ENCODE results near the gene PITHD1.

The PITHD1 gene

DNA sequence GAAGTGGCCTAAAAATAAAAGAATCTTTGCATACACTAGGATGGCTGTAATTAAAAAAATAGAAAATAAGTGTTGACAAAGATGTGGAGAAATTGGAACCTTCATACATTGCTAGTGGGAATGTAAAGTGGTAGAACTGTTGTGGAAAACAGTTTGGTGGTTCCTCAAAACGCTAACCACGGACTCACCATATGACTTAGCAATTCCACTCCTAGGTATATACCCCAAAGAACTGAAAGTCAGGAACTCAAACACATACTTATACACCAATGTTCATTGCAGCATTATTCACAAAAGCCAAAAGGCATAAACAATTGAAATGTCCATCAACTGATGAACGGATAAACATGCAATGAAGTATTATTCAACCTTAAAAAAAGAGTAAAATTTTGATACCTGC is 57.8 kb downstream of the PITHD1 start:
- TF ChIP-seq, protein P1, sequence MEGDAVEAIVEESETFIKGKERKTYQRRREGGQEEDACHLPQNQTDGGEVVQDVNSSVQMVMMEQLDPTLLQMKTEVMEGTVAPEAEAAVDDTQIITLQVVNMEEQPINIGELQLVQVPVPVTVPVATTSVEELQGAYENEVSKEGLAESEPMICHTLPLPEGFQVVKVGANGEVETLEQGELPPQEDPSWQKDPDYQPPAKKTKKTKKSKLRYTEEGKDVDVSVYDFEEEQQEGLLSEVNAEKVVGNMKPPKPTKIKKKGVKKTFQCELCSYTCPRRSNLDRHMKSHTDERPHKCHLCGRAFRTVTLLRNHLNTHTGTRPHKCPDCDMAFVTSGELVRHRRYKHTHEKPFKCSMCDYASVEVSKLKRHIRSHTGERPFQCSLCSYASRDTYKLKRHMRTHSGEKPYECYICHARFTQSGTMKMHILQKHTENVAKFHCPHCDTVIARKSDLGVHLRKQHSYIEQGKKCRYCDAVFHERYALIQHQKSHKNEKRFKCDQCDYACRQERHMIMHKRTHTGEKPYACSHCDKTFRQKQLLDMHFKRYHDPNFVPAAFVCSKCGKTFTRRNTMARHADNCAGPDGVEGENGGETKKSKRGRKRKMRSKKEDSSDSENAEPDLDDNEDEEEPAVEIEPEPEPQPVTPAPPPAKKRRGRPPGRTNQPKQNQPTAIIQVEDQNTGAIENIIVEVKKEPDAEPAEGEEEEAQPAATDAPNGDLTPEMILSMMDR (conservative IDR thresholded peaks at IDR 0.05; ENCODE audit: low read depth, low read length): no peak
- DNase-seq (ENCODE audit: low read depth): no peak
- H3K4me3 ChIP-seq (ENCODE audit: low read depth, low read length): no peak overlapping the region

Data from choroid plexus epithelial cell (primary cell).